HEK293T (cell line): ENCODE data around the gene CEND1.

Source experiments
- CTCF ChIA-PET: fragments of 350-600 bp; formaldehyde crosslinking; extraction: SDS; loops from one replicate; lab custom pipeline; 2021; ENCODE audit warnings: antibody characterized with exemption, inconsistent platforms; lab: Yijun Ruan, JAX
- POLR2A ChIA-PET: fragments of 350-600 bp; formaldehyde crosslinking; extraction: SDS; loops from one replicate; lab custom pipeline; 2020; ENCODE audit warnings: antibody characterized with exemption, inconsistent platforms; lab: Yijun Ruan, JAX
- DNase-seq: peaks from one replicate; pipeline ENCODE4 v3.0.0; 2012; ENCODE audit warnings: mixed read lengths; ENCODE audit errors: extremely low spot score
- ARNT ChIP-seq: fragments of 450-650 bp; IDR thresholded peaks from 2 replicates; pipeline ENCODE4 v1.6.1; 2017; ENCODE audit warnings: mild to moderate bottlenecking
- BHLHE40 ChIP-seq: fragments of 450-650 bp; IDR thresholded peaks from 2 replicates; pipeline ENCODE4 v1.6.1; 2016; ENCODE audit warnings: mild to moderate bottlenecking, moderate library complexity, borderline replicate concordance
- CTBP1 ChIP-seq: fragments of 450-650 bp; IDR thresholded peaks from 2 replicates; pipeline ENCODE4 v1.6.1; 2016; ENCODE audit warnings: borderline replicate concordance
- ELF4 ChIP-seq: fragments of 450-650 bp; IDR thresholded peaks from 2 replicates; pipeline ENCODE4 v1.6.1; 2017; ENCODE audit warnings: antibody characterized with exemption
- FOXA1 ChIP-seq: fragments of 450-650 bp; IDR thresholded peaks from 2 replicates; pipeline ENCODE4 v1.6.1; 2016; ENCODE audit warnings: mild to moderate bottlenecking
- FOXK2 ChIP-seq: fragments of 450-650 bp; IDR thresholded peaks from 2 replicates; pipeline ENCODE4 v1.6.1; 2016; ENCODE audit warnings: mild to moderate bottlenecking
- FOXM1 ChIP-seq: fragments of 450-650 bp; IDR thresholded peaks from 2 replicates; pipeline ENCODE4 v1.6.1; 2017; ENCODE audit warnings: mild to moderate bottlenecking, borderline replicate concordance
- HDGF ChIP-seq: fragments of 450-650 bp; IDR thresholded peaks from 2 replicates; pipeline ENCODE4 v1.6.1; 2017; ENCODE audit warnings: antibody characterized with exemption, borderline replicate concordance
- L3MBTL2 ChIP-seq: fragments of 450-650 bp; conservative IDR thresholded peaks from 2 replicates; pipeline ENCODE4 v1.6.1; 2016; ENCODE audit warnings: mild to moderate bottlenecking
- LEF1 ChIP-seq: fragments of 450-650 bp; IDR thresholded peaks from 2 replicates; pipeline ENCODE4 v1.6.1; 2017; ENCODE audit warnings: mild to moderate bottlenecking, borderline replicate concordance
- NFRKB ChIP-seq: fragments of 450-650 bp; IDR thresholded peaks from 2 replicates; pipeline ENCODE4 v1.6.1; 2016; ENCODE audit warnings: mild to moderate bottlenecking, moderate library complexity
- PKNOX1 ChIP-seq: fragments of 450-650 bp; IDR thresholded peaks from 2 replicates; pipeline ENCODE4 v1.6.1; 2016
- SP1 ChIP-seq: fragments of 450-650 bp; IDR thresholded peaks from 2 replicates; pipeline ENCODE4 v1.6.1; 2017
- SUZ12 ChIP-seq: fragments of 450-650 bp; IDR thresholded peaks from 2 replicates; pipeline ENCODE4 v1.6.1; 2016; ENCODE audit warnings: mild to moderate bottlenecking
- TARDBP ChIP-seq: fragments of 450-650 bp; IDR thresholded peaks from 2 replicates; pipeline ENCODE4 v1.6.1; 2016
- ZNF384 ChIP-seq: fragments of 450-650 bp; IDR thresholded peaks from 2 replicates; pipeline ENCODE4 v1.6.1; 2016

Gene CEND1

GRCh38 chr11:819129-819931 is 29.4 kb upstream of the CEND1 start:
- ChIA-PET CTCF (interaction anchor here (0.6 to 1.3 kb wide), 2 partner anchors 30 to 314 kb away, joined by 3 read pairs; no protein-coding TSS in a partner anchor), POLR2A (interaction anchor here (0.6 to 5.3 kb wide), 14 partner anchors 9 to 244 kb away, joined by 3 to 40 read pairs (median 5); partner anchors contain the start of genes CD151, CRACR2B, GATD1 and RPLP2)
- peak; percentile 89 for DNase-seq
- no peak for TF ChIP-seq CTBP1
- no peak for TF ChIP-seq ARNT
- no peak for TF ChIP-seq TARDBP
- TF ChIP-seq ELF4 = no peak
- TF ChIP-seq HDGF = no peak
- no peak for TF ChIP-seq PKNOX1
- TF ChIP-seq FOXK2 = no peak

GRCh38 chr11:818396-819128 is 28.7 kb upstream of the CEND1 start, which contains the start of gene PNPLA2:
Gene PNPLA2, plus strand, starts transcription at chr11:818914. Its CDS starts 805 bp downstream, at chr11:819719.
- ChIA-PET POLR2A (interaction anchor here (0.6 to 5.3 kb wide), 15 partner anchors 10 to 243 kb away, joined by 3 to 40 read pairs (median 4); partner anchors contain the start of genes CD151, CRACR2B, GATD1 and RPLP2), CTCF (interaction anchor here (0.6 to 1.3 kb wide), 3 partner anchors 25 to 315 kb away, joined by 3 read pairs; partner anchors contain the start of gene TSPAN4)
- no peak for DNase-seq
- TF ChIP-seq L3MBTL2 = no peak
- no peak for TF ChIP-seq SUZ12
- no peak for TF ChIP-seq NFRKB
- TF ChIP-seq ELF4 = no peak
- TF ChIP-seq SP1 = no peak
- TF ChIP-seq FOXM1 = no peak
- TF ChIP-seq CTBP1 = no peak

GRCh38 chr11:816433-816779 is 26.5 kb upstream of the CEND1 start:
- DNase-seq = no peak
- ChIA-PET CTCF (no interaction called here), POLR2A (interaction anchor here (1.4 to 5.3 kb wide), 2 partner anchors 7 to 27 kb away, joined by 5 to 39 read pairs; partner anchors contain the start of genes POLR2L, RPLP2 and TSPAN4)
- TF ChIP-seq LEF1 (no peak), FOXK2 (no peak), ELF4 (no peak), FOXM1 (no peak), SUZ12 (no peak)

- CTCF ChIA-PET = no interaction called here
- POLR2A ChIA-PET = interaction anchor here (1.4 to 5.3 kb wide), 2 partner anchors 7 to 27 kb away, joined by 5 to 39 read pairs; partner anchors contain the start of genes POLR2L, RPLP2 and TSPAN4
- no peak for DNase-seq
- no peak for TF ChIP-seq ARNT
- TF ChIP-seq NFRKB = no peak
- no peak for TF ChIP-seq TARDBP
- no peak for TF ChIP-seq HDGF
- no peak for TF ChIP-seq PKNOX1
- no peak for TF ChIP-seq L3MBTL2
- no peak for TF ChIP-seq ZNF384
- no peak for TF ChIP-seq ELF4
- TF ChIP-seq BHLHE40 = no peak
- no peak for TF ChIP-seq SP1
Measured at GRCh38 chr11:815675-816432, 26.0 kb upstream of the CEND1 start.

- TF ChIP-seq PKNOX1 = no peak
- TF ChIP-seq ARNT = no peak
- TF ChIP-seq CTBP1 = no peak
- no peak for TF ChIP-seq NFRKB
- TF ChIP-seq BHLHE40 = no peak
- no peak for TF ChIP-seq SP1
- TF ChIP-seq FOXA1 = no peak
- TF ChIP-seq TARDBP = no peak
- TF ChIP-seq FOXK2 = no peak
- no peak for TF ChIP-seq SUZ12
- ChIA-PET POLR2A (interaction anchor here (1.0 kb wide), 1 partner anchor 30 kb away, joined by 3 read pairs; the partner anchor contains the start of gene TSPAN4), CTCF (no interaction called here)
- no peak for DNase-seq
Measured at GRCh38 chr11:813456-814096, 23.7 kb upstream of the CEND1 start.
